Stimulated activated CD4-positive, alpha-beta T cell treated with anti-CD3 and anti-CD28 coated beads, TNF-alpha, amount 100 ng/mL, for 48 hours (primary cell): Measurements from ENCODE around the gene PSTPIP2.
A peak's percentile ranks its signal among the peaks of the same experiment; 100 is the strongest.
"Not testable (repeated sequence)": the region's sequence is repeated elsewhere in the genome, so short reads cannot be mapped to it uniquely, and the experiment has no call there.

Experiments
- DNase-seq, 3 donors: peaks; one replicate each; pipeline ENCODE4 v3.0.0-alpha.2; 2020; ENCODE audit warnings: low read depth in 3 of 3

PSTPIP2 gene

GRCh38 chr18:45984546-45985235 lies 87.4 kb downstream of the PSTPIP2 start:
- no peak for DNase-seq

GRCh38 chr18:45981821-45982220 lies 90.2 kb downstream of the PSTPIP2 start:
- no peak for DNase-seq

GRCh38 chr18:45980229-45980628 lies 91.8 kb downstream of the PSTPIP2 start:
- no peak for DNase-seq

GRCh38 chr18:45978084-45978483 lies 94.0 kb downstream of the PSTPIP2 start:
- DNase-seq: no peak

GRCh38 chr18:45976974-45977373 lies 95.1 kb downstream of the PSTPIP2 start:
- no peak for DNase-seq

- no peak for DNase-seq
Measured at GRCh38 chr18:45976566-45976965, 95.5 kb downstream of the PSTPIP2 start.

- peak; percentile 43 to 57 (median 56) for DNase-seq
Measured at GRCh38 chr18:45974088-45974536, 97.9 kb downstream of the PSTPIP2 start.

GRCh38 chr18:45967007-45967706 lies 104.9 kb downstream of the PSTPIP2 start, which contains the start of gene EPG5:
EPG5 (minus strand) TSS chr18:45967329; CDS start chr18:45967239, 90 bp downstream.
- DNase-seq: peak; percentile 84 to 90 (median 88)

- DNase-seq: not testable (repeated sequence)
Measured at GRCh38 chr18:45964913-45965312, 107.1 kb downstream of the PSTPIP2 start.

GRCh38 chr18:45962866-45963265 lies 109.2 kb downstream of the PSTPIP2 start:
- no peak for DNase-seq

- no peak for DNase-seq
Measured at GRCh38 chr18:45962461-45962860, 109.6 kb downstream of the PSTPIP2 start.

- DNase-seq: not testable (repeated sequence)
Measured at GRCh38 chr18:45959484-45959883, 112.6 kb downstream of the PSTPIP2 start.

- DNase-seq: no peak
Measured at GRCh38 chr18:45958730-45959129, 113.3 kb downstream of the PSTPIP2 start.

GRCh38 chr18:45958027-45958426 lies 114.0 kb downstream of the PSTPIP2 start:
- no peak for DNase-seq

- DNase-seq: no peak
Measured at GRCh38 chr18:45957100-45957499, 115.0 kb downstream of the PSTPIP2 start.

GRCh38 chr18:45954070-45954934 lies 117.8 kb downstream of the PSTPIP2 start:
- no peak for DNase-seq

GRCh38 chr18:45951016-45951714 lies 120.9 kb downstream of the PSTPIP2 start:
- no peak for DNase-seq

- no peak for DNase-seq
Measured at GRCh38 chr18:45945669-45946068, 126.4 kb downstream of the PSTPIP2 start.

GRCh38 chr18:45940724-45941123 lies 131.3 kb downstream of the PSTPIP2 start:
- no peak for DNase-seq

GRCh38 chr18:45939236-45939635 lies 132.8 kb downstream of the PSTPIP2 start:
- DNase-seq: no peak

- DNase-seq: no peak
Measured at GRCh38 chr18:45938488-45938935, 133.5 kb downstream of the PSTPIP2 start.
